ENCODE results near the gene STX10. TPM values are rescaled to one million over a fixed set of nuclear protein-coding genes. Genes with fewer than 3 reads are reported as not detected.
"Not testable (repeated sequence)": the region's sequence is repeated elsewhere in the genome, so short reads cannot be mapped to it uniquely, and the experiment has no call there.

STX10 gene
- total and polyA plus RNA-seq, 12 donors = 18.7 to 69.9 (median 28.9) TPM

GRCh38 chr19:13172346-13173138 is 22.4 kb upstream of the STX10 start:
- Histone ChIP-seq H3K4me3 (peak overlapping the region in 2 of 10 donors; percentile 1 to 9), H3K36me3 (no peaks in the 10 kb centered on the region), H3K9me3 (no peaks in the 10 kb centered on the region), H3K4me1 (peaks cover 2 to 53% (median 20%) of the 10 kb centered on the region in 9 donors), H3K27ac (peak overlapping the region in 9 of 10 donors; percentile 10 to 89 (median 67)), H3K27me3 (no peaks in the 10 kb centered on the region)
- intact Hi-C loops (cut with DNase I) = no loop called here
- peak; percentile 14 to 66 (median 45) for ATAC-seq
- DNase-seq = peak; percentile 78 to 80
- 37 to 44% methylated on average over 18 of the region's 18 CpGs for WGBS, 2 donors
- TF ChIP-seq CTCF (IDR thresholded peaks at IDR 0.05) = no peak

DNA sequence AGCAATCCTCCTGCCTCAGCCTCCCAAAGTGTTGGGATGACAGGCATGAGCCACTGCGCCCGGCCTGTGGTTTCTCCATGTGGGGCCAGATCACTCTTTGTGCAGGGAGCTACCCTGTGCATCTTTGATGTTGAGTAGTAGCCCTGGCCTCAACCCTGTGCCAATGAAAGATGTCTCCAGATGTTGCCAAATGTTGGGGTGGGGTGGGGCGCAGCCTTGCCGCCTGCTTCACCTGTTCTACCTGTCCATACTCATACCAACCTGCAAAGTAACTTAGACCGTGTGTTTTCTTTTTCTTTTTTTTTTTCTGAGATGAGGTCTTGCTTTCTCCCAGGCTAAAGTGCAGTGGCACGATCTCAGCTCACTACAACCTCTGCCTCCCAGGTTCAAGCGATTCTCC is 21.0 kb upstream of the STX10 start:
- Histone ChIP-seq H3K4me1 (peaks cover 7 to 65% (median 33%) of the 10 kb centered on the region in 9 donors), H3K27me3 (no peaks in the 10 kb centered on the region), H3K36me3 (no peaks in the 10 kb centered on the region), H3K4me3 (no peak overlapping the region), H3K27ac (no peak overlapping the region), H3K9me3 (no peaks in the 10 kb centered on the region)
- no peak for TF ChIP-seq CTCF (IDR thresholded peaks at IDR 0.05)
- no peak for ATAC-seq
- intact Hi-C loops (cut with DNase I) = no loop called here
- 97% methylated on average over 7 of the region's 7 CpGs for WGBS, 2 donors
- DNase-seq = no peak

DNA sequence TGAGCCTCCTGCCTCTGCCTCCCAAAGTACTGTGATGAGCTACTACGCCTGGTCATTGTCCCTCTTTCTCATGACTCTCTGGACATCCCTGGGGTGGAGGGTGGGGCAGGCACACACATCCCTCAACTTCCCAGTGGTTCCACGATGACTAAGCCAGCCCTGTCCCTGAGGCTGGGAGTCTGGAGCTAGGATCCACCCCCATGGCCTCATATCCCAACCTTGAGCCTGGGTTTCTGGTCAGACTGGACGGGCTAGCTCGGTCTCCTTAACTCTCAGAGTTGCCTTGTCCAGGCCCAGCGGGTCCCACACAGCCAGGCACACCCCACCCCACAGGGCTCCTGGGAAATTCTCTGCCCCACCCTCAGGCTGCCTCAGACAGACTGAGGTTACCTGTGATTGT is 19.6 kb upstream of the STX10 start:
- H3K27ac ChIP-seq = peak overlapping the region in 6 of 10 donors; percentile 26 to 99 (median 96)
- H3K36me3 ChIP-seq = no peaks in the 10 kb centered on the region
- intact Hi-C loops (cut with DNase I) = loop anchor here in 2 of 10 donors (10.0 kb wide), 2 partner anchors 195 to 675 kb away; no protein-coding TSS in a partner anchor
- no peak for TF ChIP-seq CTCF (IDR thresholded peaks at IDR 0.05)
- H3K9me3 ChIP-seq = no peaks in the 10 kb centered on the region
- H3K27me3 ChIP-seq = no peaks in the 10 kb centered on the region
- H3K4me1 ChIP-seq = peaks cover 10 to 78% (median 47%) of the 10 kb centered on the region in 9 donors
- no peak overlapping the region for H3K4me3 ChIP-seq
- ATAC-seq (peak in 1 of 8 donors; percentile 46), DNase-seq (no peak)
- 76 to 82% methylated on average over 5 of the region's 5 CpGs for WGBS, 2 donors

DNA sequence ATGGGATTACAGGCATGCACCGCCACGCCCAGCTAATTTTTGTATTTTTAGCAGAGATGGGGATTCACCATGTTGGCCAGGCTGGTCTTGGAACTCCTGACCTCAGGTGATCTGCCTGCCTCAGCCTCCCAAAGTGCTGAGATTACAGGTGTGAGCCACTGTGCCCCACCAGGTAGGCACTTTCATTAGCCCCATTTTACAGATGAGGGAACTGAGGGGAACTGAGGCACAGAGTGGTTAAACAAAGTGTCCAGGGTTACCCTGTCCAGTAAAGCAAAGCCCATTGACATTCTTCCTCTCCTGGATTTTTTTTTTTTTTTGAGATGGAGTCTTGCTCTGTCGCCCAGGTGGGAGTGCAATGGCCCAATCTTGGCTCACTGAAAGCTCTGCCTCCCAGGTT is 16.0 kb upstream of the STX10 start:
- not testable (repeated sequence) for H3K27me3 ChIP-seq, H3K36me3 ChIP-seq, DNase-seq, H3K9me3 ChIP-seq, H3K4me3 ChIP-seq, ATAC-seq
- peak overlapping the region in 9 of 10 donors; percentile 93 to 99 (median 97) for H3K27ac ChIP-seq
- intact Hi-C loops (cut with DNase I) = loop anchor here in 3 of 10 donors (2.0 to 10.0 kb wide), 3 partner anchors 13 to 679 kb away; no protein-coding TSS in a partner anchor
- WGBS, 2 donors = 96 to 98% methylated on average over 3 of the region's 3 CpGs
- H3K4me1 ChIP-seq = peaks cover 18 to 95% (median 64%) of the 10 kb centered on the region in 9 donors

Data from heart right ventricle (tissue), 16 donors.